ENCODE data around the gene NHP2.

NHP2 gene

GRCh38 chr5:178174456-178174855 lies 20.8 kb upstream of the NHP2 start:
- no peak for DNase-seq (ENCODE audit: low read depth in 3 of 3)

DNA sequence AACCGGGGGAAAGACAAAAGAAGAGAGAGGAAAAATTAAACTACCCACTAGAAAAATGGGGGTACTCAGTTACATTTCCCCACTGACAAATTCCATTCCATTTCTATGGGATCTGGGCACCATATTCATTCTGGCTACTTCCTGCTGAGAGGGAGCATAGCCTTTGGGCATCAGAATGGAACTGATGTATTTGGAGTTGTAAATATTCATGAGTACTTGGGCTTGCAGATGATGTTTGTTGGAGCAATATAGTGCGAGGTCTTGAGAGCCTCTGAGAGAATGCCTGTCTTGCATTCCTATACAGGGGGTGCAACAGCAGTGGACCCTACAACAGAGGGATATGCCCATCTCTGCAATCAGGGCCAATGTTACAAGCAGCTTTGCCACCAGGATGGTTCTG lies 16.8 kb upstream of the NHP2 start:
- no peak for DNase-seq (ENCODE audit: low read depth in 3 of 3)

GRCh38 chr5:178165581-178165980 lies 11.9 kb upstream of the NHP2 start:
- no peak for DNase-seq (ENCODE audit: low read depth in 3 of 3)

- peak; percentile 88 to 92 (median 91) for DNase-seq (ENCODE audit: low read depth in 3 of 3)
These were observed 10.4 kb upstream of the NHP2 start for GRCh38 chr5:178163772-178164735.

DNA sequence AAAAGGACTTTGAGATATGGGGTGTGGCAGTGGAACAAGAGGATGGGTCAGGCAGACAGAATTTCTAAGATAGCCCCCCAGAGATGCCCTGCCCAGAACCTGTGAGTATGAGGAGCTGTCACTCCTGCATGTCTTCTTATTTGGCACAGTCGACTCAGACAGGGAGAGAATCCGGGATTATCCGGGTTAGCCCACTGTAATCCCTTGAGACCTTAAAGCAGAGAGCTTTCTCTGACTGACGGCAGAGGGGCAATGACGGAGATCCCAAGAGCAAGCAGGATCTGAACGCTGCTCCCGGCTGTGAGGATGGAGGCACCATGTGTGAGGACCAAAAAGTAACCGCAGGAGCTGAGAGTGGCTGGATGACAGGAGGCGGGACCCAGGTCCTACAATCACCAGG lies 8.8 kb upstream of the NHP2 start:
- DNase-seq (ENCODE audit: low read depth in 3 of 3): no peak

DNA sequence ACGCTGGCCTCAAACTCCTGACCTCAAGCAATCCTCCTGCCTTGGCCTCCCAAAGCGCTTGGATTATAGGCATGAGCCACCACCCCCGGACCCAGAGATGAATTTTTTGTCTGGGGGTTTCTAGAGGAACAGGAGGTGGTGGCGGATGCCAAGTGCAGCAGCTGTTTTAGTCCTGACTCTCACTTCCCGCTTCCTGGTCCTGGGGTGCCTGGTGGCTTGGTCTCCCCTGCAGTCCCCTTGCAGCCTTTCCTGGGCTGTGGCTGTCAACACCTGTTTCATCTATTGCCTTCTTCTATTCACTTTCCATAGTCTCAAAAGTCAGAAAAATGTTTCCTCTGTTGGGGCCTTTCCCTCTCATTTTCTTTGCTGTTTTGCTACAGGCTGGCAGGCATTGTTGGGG lies 6.5 kb upstream of the NHP2 start:
- no peak for DNase-seq (ENCODE audit: low read depth in 3 of 3)

GRCh38 chr5:178155065-178155464 lies 1.4 kb upstream of the NHP2 start:
- no peak for DNase-seq (ENCODE audit: low read depth in 3 of 3)

DNA sequence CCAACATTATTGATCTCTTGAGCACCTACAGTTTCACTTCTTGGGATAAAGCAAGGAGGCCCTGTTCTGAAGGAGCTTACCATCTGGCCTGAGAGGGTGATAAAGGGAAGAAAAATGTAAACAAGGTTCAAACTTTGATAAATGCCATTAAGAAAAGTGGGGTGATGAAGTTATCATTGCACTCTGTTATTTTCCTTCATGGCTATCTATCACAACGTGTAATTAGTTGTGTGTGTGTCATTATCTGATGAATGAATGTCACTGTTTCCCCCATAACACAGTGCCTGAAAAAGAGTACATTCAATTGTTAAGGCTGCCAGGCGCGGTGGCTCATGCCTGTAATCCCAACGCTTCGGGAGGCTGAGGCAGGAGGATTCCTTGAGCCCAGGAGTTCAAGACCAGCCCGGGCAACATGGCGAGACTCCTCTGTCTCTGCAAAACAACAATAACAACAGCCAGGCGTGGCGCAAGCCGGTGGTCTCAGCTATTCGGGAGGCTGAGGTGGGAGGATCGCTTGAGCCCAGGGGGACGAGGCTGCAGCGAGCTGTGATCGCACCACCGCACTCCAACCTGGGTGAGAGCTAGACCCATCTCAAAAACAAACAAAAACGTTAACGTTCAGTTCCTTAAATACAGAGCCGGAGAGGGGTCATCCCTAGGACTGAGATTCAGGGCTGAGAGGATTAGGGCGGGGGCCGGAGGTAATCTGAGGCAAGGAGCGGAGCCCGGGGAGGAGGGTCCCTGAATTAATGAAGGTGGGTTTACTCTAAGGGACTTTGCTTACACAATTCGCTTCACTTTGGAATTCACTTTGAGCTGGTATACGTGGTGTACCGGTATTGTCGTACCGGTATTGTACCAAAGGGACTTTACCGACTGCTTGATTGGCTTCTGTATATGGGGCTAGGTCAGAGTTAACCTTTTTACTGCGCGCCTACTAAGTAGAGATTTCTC lies 917 bp downstream of the NHP2 start:
- DNase-seq (ENCODE audit: low read depth in 3 of 3): no peak

DNA sequence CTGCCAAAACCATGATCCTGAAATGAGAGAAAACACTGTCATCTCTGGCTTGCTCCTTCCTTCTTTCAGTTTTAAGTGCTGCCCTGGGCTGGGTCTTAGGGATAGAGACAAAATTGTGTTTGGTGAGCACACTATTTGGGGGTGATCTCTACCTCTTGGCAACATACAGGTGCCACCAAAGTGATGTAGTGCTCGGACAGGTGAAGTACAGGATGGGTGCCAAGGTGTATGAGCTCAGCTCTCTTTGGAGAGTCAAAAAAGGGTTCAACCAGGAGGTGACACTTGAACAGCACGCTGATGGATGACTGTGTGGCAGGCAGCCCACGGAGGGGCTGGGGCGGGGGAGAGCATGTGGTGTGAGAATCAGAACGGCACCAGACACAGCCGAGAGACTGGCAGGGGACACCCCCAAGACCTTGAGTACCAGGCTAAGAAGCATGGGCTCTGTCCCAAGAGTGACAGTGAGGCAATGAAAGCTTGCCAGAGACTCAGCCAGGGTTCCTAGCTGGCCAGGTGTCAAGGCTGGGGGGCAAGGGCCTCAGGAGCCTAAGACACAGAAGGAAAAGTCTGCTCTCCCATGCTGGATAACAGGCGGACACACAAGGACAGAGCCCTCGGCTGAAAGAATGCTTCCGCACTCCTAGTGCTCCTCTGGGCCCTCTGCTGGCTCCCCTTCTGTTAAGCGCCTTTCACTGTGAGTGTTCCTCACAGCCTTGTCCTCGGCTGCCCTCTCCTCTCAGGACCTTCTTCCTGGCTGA lies 2.5 kb downstream of the NHP2 start:
- no peak for DNase-seq (ENCODE audit: low read depth in 3 of 3)

DNA sequence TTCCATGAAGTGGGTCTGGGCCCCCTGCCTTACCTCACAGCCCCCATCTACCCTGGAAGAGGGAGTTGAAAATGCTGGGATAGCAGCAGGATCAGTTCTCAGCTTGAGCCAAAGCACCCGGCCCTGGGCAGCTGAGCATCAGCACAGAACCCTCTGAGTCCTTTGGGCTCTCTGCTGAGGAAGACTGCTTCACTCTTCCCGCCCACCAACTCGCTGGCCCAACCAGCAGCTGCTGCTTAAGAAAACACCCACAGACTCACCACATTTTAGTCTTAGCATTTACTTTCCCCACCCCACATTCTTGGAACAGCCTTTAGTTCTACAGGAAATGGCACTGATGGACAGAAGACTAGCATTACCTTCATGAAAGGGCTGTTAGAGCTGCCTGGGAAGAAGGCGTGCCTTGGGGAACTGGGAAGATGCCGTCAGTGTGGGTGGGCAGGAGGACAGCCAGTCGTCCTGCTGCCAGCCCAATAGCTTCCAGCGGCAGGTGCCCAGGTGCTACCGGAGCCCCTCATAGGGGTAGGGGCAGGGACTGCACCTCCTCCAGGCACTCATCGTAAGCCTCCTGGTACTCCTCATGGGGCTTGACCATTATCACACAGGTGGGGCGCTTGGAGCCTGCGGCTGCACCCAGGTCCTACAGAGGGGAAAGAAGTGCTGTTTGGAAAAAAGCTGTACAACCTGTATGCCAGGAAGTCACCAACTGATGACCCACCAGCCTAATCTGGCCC lies 4.3 kb downstream of the NHP2 start:
- no peak for DNase-seq (ENCODE audit: low read depth in 3 of 3)

DNA sequence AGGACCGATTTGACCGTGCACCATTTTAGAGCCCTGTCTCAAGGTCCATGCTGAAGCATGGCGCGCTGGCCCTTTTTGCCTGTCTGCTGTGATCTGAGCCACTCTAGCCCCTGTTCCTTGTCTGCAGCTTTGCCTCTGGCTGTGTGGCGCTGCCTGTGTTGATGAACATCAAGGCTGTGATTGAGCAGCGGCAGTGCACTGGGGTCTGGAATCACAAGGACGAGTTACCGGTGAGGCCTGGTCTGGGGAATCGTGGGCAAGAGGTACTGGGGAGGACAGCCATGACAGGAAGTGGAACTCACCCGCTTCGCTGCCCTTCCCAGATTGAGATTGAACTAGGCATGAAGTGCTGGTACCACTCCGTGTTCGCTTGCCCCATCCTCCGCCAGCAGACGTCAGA lies 6.3 kb downstream of the NHP2 start:
- DNase-seq (ENCODE audit: low read depth in 3 of 3): no peak

GRCh38 chr5:178145965-178146820 lies 7.5 kb downstream of the NHP2 start:
- DNase-seq (ENCODE audit: low read depth in 3 of 3): peak; percentile 40 to 61 (median 54)

DNA sequence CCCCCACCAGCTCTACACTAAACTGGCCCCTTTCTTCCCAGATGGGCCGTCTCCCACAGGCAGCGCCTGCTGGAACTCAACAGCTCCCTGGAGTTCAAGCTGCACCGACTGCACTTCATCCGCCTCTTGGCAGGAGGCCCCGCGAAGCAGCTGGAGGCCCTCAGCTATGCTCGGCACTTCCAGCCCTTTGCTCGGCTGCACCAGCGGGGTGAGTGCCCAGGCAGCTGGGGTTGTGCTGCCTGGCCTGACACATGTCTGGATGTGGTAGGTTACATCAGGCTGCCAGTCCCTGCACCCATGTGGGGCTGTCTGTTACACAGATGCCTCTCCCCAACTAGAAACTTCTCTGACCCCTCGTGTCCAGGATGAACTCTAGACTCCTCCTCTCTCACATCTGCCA lies 9.8 kb downstream of the NHP2 start:
- no peak for DNase-seq (ENCODE audit: low read depth in 3 of 3)

DNA sequence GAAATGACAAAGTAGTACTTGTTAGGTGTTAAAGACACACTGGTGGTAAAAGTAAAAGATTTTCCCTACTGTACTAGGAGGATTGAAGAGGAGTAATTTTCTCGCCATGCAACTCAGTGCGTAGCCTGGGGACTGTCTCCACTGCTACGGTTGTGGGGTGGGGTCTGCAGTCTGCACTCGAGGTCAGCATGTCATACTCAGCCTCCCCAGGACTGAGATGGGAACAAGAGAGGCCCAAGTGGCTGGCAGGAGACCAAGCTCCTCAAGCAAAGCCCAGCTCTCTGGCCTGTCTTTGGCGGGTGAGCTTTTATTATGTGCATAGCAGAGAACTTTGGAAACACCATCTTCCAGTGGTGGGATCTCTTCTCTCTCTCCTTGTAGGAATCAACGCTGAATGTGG lies 10.4 kb downstream of the NHP2 start:
- no peak for DNase-seq (ENCODE audit: low read depth in 3 of 3)

DNA sequence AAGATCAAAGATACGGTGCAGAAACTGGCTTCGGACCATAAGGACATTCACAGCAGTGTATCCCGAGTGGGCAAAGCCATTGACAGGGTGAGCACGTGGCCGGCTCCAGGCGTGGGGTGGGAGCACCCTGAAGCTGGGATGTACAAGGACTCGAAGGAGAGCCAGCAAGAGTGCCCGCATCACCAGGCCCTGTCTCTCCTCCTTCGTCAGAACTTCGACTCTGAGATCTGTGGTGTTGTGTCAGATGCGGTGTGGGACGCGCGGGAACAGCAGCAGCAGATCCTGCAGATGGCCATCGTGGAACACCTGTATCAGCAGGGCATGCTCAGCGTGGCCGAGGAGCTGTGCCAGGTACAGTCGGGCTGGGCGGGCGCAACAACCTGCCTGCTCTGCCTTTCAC lies 11.0 kb downstream of the NHP2 start:
- DNase-seq (ENCODE audit: low read depth in 3 of 3): no peak

DNA sequence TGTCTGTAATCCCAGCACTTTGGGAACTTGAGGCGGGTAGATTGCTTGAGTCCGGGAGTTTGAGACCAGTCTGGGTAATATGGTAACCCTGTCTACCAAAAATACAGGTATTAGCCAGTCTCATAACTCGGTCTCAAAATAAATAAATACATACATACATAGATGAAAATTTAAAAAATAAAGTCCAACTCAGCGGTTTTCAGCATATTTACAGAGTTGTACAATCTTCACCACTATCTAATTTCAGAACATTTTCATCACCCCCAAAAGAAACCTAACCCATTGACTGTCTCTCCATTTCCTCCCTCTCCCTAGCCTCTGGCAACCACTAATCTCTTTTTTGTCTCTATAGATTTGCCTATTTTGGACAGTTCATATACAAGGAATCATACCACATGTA lies 12.1 kb downstream of the NHP2 start:
- no peak for DNase-seq (ENCODE audit: low read depth in 3 of 3)

- no peak for DNase-seq (ENCODE audit: low read depth in 3 of 3)
These were observed 15.7 kb downstream of the NHP2 start for GRCh38 chr5:178137991-178138390.

GRCh38 chr5:178136990-178137389 lies 16.7 kb downstream of the NHP2 start:
- no peak for DNase-seq (ENCODE audit: low read depth in 3 of 3)

GRCh38 chr5:178131446-178131996 lies 22.2 kb downstream of the NHP2 start:
- no peak for DNase-seq (ENCODE audit: low read depth in 3 of 3)
